Omental fat pad (tissue), 4 donors: ENCODE results near the gene ABCA13. TPM values are rescaled to one million over a fixed set of nuclear protein-coding genes. Genes with fewer than 3 reads are reported as not detected.

Experiments used
- ATAC-seq: fragments of 150-250 bp; one replicate; pipeline ENCODE4 v1.9.1; 2016; ENCODE audit warnings: mild to moderate bottlenecking, moderate library complexity; ENCODE audit not compliant: low FRiP score
- DNase-seq: peaks from one replicate; pipeline ENCODE4 v3.0.0-alpha.2; 2019; ENCODE audit warnings: low spot score
- CTCF ChIP-seq, 3 donors: fragments of 450-650 bp; IDR thresholded peaks; one replicate each; pipeline ENCODE4 v1.5.1; 2016 to 2017; ENCODE audit warnings: antibody characterized with exemption in 3 of 3, mild to moderate bottlenecking in 3 of 3, moderate library complexity in 2 of 3
- total RNA-seq, 4 donors: library from RNA; depleted of rRNA; stranded (reverse); fragments of >200 nt; gene quantifications; one replicate each; pipeline ENCODE4 v1.1.0, GENCODE V29; 2016

ABCA13 gene
- total RNA-seq, 4 donors from 2014 or later, result 0.13 to 0.37 (median 0.16) TPM; not detected in 1

GRCh38 chr7:48380921-48381320, 209.7 kb downstream of the ABCA13 start:
- TF ChIP-seq CTCF (IDR thresholded peaks at IDR 0.05), result no peak
- ATAC-seq, result no peak
- DNase-seq, result no peak

- DNase-seq (no peak), ATAC-seq (no peak)
- TF ChIP-seq CTCF (IDR thresholded peaks at IDR 0.05), result no peak
Observed at GRCh38 chr7:48381571-48381970, 210.3 kb downstream of the ABCA13 start.

- TF ChIP-seq CTCF (IDR thresholded peaks at IDR 0.05), result no peak
- ATAC-seq (no peak), DNase-seq (no peak)
Observed at GRCh38 chr7:48384180-48384752, 213.0 kb downstream of the ABCA13 start.

DNA sequence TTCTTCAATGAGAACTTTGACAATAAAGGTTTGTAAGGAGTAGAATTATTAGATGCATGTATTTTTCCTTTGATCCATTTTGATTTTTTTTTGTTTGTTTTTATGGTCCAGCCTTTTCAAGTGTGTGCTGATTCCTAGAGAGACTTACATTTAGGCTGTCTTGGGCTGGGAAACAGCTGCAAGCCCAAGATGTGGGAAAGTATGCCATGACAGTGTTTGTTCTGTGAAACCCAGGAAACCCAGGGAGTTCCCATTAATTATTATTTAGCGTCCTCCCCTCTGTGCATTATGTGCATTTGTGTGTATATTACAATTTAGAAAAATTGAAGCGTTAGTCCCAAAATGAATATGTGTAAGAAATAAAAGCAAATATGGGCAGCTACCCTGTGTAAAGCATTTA, 216.7 kb downstream of the ABCA13 start:
- no peak for TF ChIP-seq CTCF (IDR thresholded peaks at IDR 0.05)
- DNase-seq (no peak), ATAC-seq (no peak)

- ATAC-seq (no peak), DNase-seq (no peak)
- TF ChIP-seq CTCF (IDR thresholded peaks at IDR 0.05), result no peak
Observed at GRCh38 chr7:48388911-48389310, 217.7 kb downstream of the ABCA13 start.

DNA sequence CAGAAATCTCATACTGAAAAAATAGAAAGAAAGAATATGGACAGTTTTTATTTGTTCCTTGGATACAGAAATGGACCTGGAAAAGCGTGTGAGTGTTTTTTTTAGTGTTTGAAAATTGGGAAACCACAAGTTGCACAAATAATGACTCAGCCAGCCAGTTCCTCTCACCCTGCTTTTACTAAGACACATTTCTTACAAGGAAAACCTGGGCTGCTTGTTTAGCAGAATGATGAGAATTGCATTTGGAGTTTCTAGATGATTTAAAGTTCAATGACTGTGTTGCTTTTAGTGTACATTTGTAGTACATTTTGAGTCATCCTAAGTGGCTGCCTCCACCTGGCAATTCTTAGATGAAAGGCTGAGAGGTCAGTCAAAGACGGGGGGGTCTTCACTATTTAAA, 218.7 kb downstream of the ABCA13 start:
- TF ChIP-seq CTCF (IDR thresholded peaks at IDR 0.05), result no peak
- ATAC-seq (peak; percentile 86), DNase-seq (no peak)
